Suppressor macrophage treated with lipopolysaccharide for 4 hours (primary cell): ENCODE data around the gene CHKB.
A peak's percentile ranks its signal among the peaks of the same experiment; 100 is the strongest.
"Not testable (repeated sequence)": the region's sequence is repeated elsewhere in the genome, so short reads cannot be mapped to it uniquely, and the experiment has no call there.

Source experiments
- DNase-seq: peaks from one replicate; pipeline ENCODE4 v3.0.0-alpha.2; 2020

Gene CHKB, protein sequence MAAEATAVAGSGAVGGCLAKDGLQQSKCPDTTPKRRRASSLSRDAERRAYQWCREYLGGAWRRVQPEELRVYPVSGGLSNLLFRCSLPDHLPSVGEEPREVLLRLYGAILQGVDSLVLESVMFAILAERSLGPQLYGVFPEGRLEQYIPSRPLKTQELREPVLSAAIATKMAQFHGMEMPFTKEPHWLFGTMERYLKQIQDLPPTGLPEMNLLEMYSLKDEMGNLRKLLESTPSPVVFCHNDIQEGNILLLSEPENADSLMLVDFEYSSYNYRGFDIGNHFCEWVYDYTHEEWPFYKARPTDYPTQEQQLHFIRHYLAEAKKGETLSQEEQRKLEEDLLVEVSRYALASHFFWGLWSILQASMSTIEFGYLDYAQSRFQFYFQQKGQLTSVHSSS

GRCh38 chr22:50582493-50583293 is at the start of gene CHKB:
Gene CHKB (minus strand): TSS chr22:50582849. CDS start chr22:50582781, 68 bp downstream.
- peak; percentile 99 for DNase-seq

GRCh38 chr22:50630376-50630775 is 47.7 kb upstream of the CHKB start:
- DNase-seq: peak; percentile 14

DNA sequence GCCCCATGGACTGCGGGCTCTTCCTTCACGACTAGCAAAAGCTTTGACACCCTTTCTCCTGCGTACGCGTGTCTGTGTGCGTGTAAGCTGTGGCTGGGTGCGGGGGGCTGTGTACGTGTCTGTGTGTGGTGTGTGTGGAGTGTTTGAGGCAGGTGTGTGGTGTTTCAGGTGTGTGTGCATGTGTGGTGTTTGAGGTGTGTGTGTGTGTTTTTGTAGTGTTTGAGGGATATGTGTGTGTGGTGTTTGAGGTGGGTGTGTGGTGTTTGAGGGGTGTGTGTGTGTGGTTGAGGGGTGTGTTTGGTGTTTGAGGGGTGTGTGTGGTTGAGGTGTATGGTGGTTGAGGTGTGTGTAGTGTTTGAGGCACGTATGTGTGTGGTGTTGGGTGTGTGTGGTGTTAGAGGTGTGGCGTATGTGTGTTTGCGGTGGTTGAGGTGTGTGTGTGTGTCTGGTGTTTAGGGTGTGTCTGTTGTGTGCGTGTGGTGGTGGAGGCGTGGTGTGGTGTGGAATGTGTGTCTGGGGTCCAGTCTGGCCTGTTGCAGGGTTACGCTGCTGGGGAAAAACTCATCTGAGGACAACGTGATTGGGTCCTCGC is 46.0 kb upstream of the CHKB start:
- DNase-seq: no peak

DNA sequence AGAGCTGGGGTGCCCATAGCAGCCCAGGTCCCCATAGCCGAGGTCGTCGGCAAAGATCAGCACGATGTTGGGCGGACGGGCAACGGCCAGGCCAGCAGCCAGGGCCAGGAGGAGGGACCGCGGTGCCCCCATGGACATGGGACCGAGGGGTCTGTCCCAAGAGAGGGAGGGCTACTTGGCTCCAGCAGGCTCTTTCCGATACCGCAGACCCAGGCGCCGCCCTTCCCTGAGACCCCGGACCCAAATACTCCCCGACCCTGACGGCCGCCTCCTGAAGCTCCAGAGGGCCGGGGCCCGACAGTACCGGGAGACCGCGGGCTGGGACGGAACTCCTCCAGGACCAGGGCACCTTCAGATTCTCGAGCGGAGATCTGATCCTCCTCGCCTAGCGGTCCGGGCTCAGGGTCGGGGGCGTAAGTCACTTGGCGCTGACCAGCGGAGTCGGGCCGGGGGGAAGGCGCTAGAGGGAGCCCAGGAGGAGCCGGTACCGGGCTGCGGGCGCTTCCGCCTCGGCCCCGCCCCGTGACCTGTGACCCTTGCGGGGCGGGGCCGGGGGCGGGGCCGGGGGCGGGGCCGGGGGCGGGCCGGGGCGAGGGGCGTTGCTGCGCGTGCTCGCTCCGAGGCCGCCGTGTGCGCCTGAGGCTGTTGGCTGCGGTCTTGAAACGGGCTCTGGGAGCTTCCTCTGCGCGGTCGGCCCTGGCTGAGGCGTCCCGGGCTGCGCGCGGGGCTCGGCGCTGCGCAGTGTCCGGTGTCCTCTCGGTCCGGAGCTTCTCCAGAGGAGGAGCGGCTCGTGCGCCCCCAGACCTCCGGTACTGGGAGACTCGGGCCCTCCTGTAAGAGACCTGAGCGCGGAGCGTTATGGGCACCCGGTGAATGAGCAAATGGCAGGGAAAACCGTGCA is 45.2 kb upstream of the CHKB start, which contains the start of gene ARSA:
TSS of gene ARSA (minus strand) at position 511 of the 901 bp plus-strand sequence. CDS start at position 138, 373 bp downstream.
- peak; percentile 92 for DNase-seq

DNA sequence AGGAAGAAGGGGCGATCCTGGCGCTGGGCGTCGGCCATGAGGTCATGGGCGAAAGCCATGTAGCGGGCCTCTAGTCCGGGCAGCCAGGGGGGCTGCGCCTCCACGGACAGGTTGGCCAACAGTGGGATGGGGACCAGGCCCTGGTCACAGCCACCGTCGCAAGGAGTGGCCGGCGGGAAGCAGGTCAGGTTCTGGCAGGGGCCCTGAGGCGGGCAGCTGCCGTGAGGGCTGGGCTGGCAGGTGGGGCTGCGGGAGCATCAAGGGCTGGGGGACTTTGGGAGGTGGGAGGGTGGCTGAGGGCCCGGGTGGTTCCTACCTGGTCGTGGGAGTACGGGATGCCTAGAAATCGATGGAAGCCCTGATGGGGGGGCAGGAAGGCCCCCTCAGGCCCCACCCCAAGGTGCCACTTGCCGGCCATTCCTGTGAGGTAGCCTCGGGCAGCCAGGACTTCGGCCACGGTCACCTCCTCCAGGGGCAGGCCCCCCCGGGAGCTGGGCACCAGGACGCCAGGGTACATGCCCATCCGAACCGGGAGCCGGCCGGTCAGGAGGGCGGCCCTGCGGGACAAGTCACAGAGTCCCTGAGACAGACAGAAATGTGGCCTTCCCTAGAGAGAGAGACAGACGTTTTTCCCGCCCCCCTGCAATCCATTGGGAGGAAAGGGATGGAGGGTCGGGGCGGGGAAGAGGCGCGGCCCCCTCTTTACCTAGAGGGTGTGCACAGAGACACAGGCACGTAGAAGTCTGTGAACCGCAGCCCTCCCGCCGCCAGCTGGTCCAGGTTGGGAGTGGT is 44.4 kb upstream of the CHKB start:
- no peak for DNase-seq

GRCh38 chr22:50626314-50626849 is 43.7 kb upstream of the CHKB start:
- DNase-seq: no peak

- DNase-seq: no peak
Measured at GRCh38 chr22:50625568-50626313, 43.1 kb upstream of the CHKB start.

DNA sequence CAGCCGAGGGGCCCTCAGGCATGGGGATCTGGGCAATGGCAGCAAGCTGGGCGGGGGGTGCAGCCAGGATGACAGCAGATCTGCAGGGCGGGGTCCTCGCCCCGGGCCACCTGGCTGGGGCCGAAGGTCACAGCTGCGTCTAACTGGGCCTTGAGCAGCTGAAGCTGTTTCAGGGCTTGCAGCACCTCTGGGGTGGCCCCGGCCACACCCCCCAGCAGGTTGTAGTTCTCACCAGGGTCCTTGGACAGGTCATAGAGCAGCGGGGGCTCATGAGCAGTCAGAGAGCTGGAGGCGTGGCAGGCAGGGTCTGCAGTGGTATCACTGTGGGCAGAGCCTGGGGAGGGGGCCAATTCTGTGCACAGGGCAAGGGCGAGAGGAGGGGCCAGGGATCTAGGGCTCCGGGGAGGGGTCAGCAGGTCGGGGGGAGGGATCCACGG is 42.5 kb upstream of the CHKB start:
- DNase-seq: no peak

GRCh38 chr22:50624347-50625130 is 41.9 kb upstream of the CHKB start:
- DNase-seq: no peak

DNA sequence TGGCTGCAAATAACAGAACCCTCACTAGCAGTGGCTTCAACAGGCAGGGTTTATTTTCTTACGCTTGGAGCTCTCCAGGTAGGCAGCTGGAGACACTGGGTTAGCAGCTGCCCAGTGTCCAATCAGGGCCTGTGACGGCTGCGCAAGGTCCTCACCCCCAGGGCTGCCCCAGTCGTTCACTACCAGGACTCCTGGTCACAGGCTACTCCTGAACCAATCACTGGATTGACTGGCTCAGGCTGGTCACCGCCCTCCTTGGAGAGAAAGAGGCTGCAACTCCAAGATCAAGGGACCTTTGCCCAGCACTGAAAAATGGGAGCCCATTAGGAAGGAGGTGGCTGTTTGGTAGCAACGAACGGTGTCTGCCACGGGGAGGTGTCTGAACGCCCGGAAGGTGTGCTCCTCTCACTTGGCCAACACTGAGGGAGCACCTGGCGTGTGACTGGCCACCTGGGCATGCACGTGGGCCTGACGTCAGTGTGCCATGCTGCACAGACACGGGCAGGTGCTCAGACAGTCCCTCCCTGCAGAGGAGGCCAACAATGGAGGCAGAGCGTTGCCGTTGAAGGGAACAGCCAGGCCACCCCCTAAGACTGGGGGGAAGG is 40.2 kb upstream of the CHKB start:
- no peak for DNase-seq

GRCh38 chr22:50621948-50622722 is 39.5 kb upstream of the CHKB start:
- no peak for DNase-seq

DNA sequence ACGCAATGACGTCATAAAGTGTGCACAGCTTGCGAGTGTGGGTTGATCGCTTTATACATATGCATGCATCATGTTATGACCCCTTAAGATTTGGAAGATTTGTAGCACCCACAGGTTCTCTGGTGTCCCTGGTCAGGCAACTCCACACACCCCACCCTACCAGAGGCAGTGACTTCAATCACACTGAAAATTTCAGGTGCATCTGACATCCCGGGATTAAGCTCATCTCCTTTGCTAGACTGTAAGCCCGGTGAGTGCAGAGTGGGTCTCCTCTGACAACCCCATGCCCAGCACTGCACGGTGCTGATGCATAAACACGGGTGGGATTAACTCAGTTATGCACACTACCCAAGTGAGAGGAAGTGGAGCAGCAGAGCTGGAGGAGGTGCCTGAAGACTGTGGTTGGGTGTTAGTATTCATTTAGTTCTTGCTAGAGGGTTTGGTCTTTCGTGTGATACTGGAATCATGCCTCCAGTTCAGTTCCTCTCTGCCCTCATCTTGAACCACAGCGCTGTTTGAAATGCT is 38.8 kb upstream of the CHKB start:
- peak; percentile 59 for DNase-seq

- DNase-seq: peak; percentile 60
Measured at GRCh38 chr22:50620593-50621355, 38.1 kb upstream of the CHKB start.

DNA sequence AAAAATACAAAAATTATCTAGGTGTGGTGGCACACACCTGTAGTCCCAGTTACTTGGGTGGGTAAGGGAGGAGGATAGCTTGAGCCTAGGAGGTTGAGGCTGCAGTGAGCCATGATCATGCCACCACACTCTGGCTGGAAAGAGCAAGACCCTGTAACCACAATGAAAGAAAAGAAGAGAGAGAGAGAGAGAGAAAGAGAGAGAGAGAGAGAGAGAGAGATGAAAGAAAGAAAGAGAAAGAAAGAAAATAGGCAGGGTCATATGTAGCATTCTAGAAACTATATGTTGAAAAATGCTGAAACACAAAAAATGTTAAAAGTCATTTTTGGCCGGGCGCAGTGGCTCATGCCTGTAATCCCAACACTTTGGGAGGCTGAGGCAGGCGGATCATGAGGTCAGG is 31.6 kb upstream of the CHKB start:
- DNase-seq: not testable (repeated sequence)

GRCh38 chr22:50613291-50613981 is 30.8 kb upstream of the CHKB start:
- no peak for DNase-seq

- DNase-seq: no peak
Measured at GRCh38 chr22:50612528-50613221, 30.0 kb upstream of the CHKB start.
